Ovary (tissue), 9 donors: ENCODE results near the gene MIXL1. TPM values are rescaled to one million over a fixed set of nuclear protein-coding genes. Genes with fewer than 3 reads are reported as not detected.
"Not testable (repeated sequence)": the region's sequence is repeated elsewhere in the genome, so short reads cannot be mapped to it uniquely, and the experiment has no call there.

Experiments
- DNase-seq, 5 donors: peaks; one replicate each; pipeline ENCODE4 v3.0.0-alpha.2; 2019 to 2020
- H3K27ac ChIP-seq, 2 donors: fragments of 200-600 bp; one replicate each; pipeline versions ENCODE4 v1.5.1 to v1.8.0; 2019 to 2022
- H3K27me3 ChIP-seq: fragments of 200-600 bp; one replicate; pipeline ENCODE4 v1.8.0; 2022
- H3K36me3 ChIP-seq: fragments of 200-600 bp; sonication (generic); one replicate; pipeline ENCODE4 v1.5.1; 2019
- H3K4me1 ChIP-seq: one replicate; pipeline ENCODE4 v1.8.1; 2013; ENCODE audit warnings: mild to moderate bottlenecking, moderate library complexity; ENCODE audit not compliant: insufficient read depth
- H3K4me3 ChIP-seq: fragments of 200-600 bp; sonication (generic); one replicate; pipeline ENCODE4 v1.5.1; 2017
- H3K9me3 ChIP-seq, 2 donors: fragments of 200-600 bp in 1 of 2; sonication (generic) in 1 of 2; one replicate each; pipeline versions ENCODE4 v1.5.1 to v1.8.1; 2013 to 2019; ENCODE audit warnings: mild to moderate bottlenecking in 1 of 2, moderate library complexity in 1 of 2
- CTCF ChIP-seq, 3 donors: fragments of 450-650 bp in 2 of 3; fragments of 200-600 bp in 1 of 3; IDR thresholded peaks; one replicate each; pipeline versions ENCODE4 v1.5.1 to v1.8.0; 2016 to 2022; ENCODE audit warnings: antibody characterized with exemption in 3 of 3, mild to moderate bottlenecking in 1 of 3
- EP300 ChIP-seq: sonication (generic); formaldehyde crosslinking; IDR thresholded peaks from one replicate; pipeline ENCODE4 v1.6.1; 2017; ENCODE audit warnings: antibody characterized with exemption
- POLR2A ChIP-seq: fragments of 450-650 bp; IDR thresholded peaks from one replicate; pipeline ENCODE4 v1.6.1; 2017; ENCODE audit warnings: antibody characterized with exemption, mild to moderate bottlenecking, moderate library complexity
- WGBS, 3 donors: extraction: QIAGEN DNeasy Blood & Tissue Kit in 1 of 3; methylation state at CpG; one replicate each; pipeline versions ENCODE4 v1.1.5 to v1.1.7; 2013 to 2017; 5-methylcytosine and 5-hydroxymethylcytosine counted together
- intact Hi-C, 4 donors: fragments of 100-400 bp; cut with DNase I; formaldehyde crosslinking; loops; one replicate each; pipeline versions ENCODE4 v1.11.0 to v1.15.1; 2022 to 2023
- polyA plus RNA-seq, 2 donors: library from polyadenylated mRNA; stranded (reverse); fragments of 200-250 nt in 1 of 2; fragments of 350-450 nt in 1 of 2; fragmentation: Illumina TruSeq in 1 of 2; extraction: RNeasy Lipid Tissue Mini Kit (QIAGEN cat#74804) in 1 of 2; gene quantifications; one replicate each; pipeline ENCODE4 v1.2.3, GENCODE V29; 2013 to 2014
- total RNA-seq, 7 donors: library from RNA; depleted of rRNA in 2 of 7; stranded (reverse); fragments of >200 nt in 2 of 7; fragmentation: NEBNext Ultra II Directional in 3 of 7; extraction: Animal tissue kit (Norgen Biotek cat#: 25700) in 3 of 7; gene quantifications; one replicate each; pipeline versions ENCODE4 v1.1.0 to v1.2.4, GENCODE V29; 2016 to 2023
- donor health status: DM: no; HTN: no; CAD: no; lungs with moderate emphysema.
- donor health status: DM: no; HTN: no; CAD: no.
- donor health status: Bipolar disorder and iron deficiency.
- donor health status: DM: yes; HTN: yes; CAD: no.
- donor health status: DM: no; HTN: no; CAD: no.
- donor health status: DM: yes; HTN: yes; CAD: no.

Gene MIXL1
- total and polyA plus RNA-seq, 9 donors = 0.15 to 0.78 (median 0.34) TPM; not detected in 2

- H3K9me3 ChIP-seq = no peaks in the 10 kb centered on the region
- no peak overlapping the region for H3K4me3 ChIP-seq
- no peaks in the 10 kb centered on the region for H3K36me3 ChIP-seq
- H3K4me1 ChIP-seq = peaks cover 1% of the 10 kb centered on the region
- intact Hi-C loops = no loop called here
- TF ChIP-seq POLR2A (no peak), EP300 (no peak), CTCF (IDR thresholded peaks at IDR 0.05) (no peak)
- no peak overlapping the region for H3K27ac ChIP-seq
- no peak for DNase-seq
- no peaks in the 10 kb centered on the region for H3K27me3 ChIP-seq
- WGBS, 3 donors = 13 to 23% (median 17%) methylated on average over 3 of the region's 3 CpGs
Measured at GRCh38 chr1:226255380-226255779, 31.9 kb downstream of the MIXL1 start.

GRCh38 chr1:226261818-226262217 lies 38.4 kb downstream of the MIXL1 start:
- no peaks in the 10 kb centered on the region for H3K36me3 ChIP-seq
- H3K27me3 ChIP-seq = no peaks in the 10 kb centered on the region
- no peak for TF ChIP-seq POLR2A
- no peak for TF ChIP-seq EP300
- TF ChIP-seq CTCF (IDR thresholded peaks at IDR 0.05) = no peak
- no peak overlapping the region for H3K27ac ChIP-seq
- 97 to 100% (median 98%) methylated on average over 1 of the region's 1 CpG for WGBS, 3 donors
- intact Hi-C loops = no loop called here
- no peaks in the 10 kb centered on the region for H3K9me3 ChIP-seq
- no peaks in the 10 kb centered on the region for H3K4me1 ChIP-seq
- no peak overlapping the region for H3K4me3 ChIP-seq
- DNase-seq = no peak

- H3K9me3 ChIP-seq = no peaks in the 10 kb centered on the region
- H3K4me1 ChIP-seq = peaks cover 4% of the 10 kb centered on the region
- no peaks in the 10 kb centered on the region for H3K27me3 ChIP-seq
- no peak for DNase-seq
- no peak overlapping the region for H3K4me3 ChIP-seq
- no peak overlapping the region for H3K27ac ChIP-seq
- WGBS, 3 donors = 9 to 14% (median 12%) methylated on average over 3 of the region's 3 CpGs
- intact Hi-C loops = no loop called here
- no peaks in the 10 kb centered on the region for H3K36me3 ChIP-seq
- TF ChIP-seq POLR2A (no peak), CTCF (IDR thresholded peaks at IDR 0.05) (no peak), EP300 (no peak)
Measured at GRCh38 chr1:226268421-226269124, 45.1 kb downstream of the MIXL1 start.

- H3K9me3 ChIP-seq, H3K36me3 ChIP-seq, intact Hi-C loops, H3K4me1 ChIP-seq, H3K27me3 ChIP-seq, H3K4me3 ChIP-seq, DNase-seq, H3K27ac ChIP-seq: not testable (repeated sequence)
- 68 to 82% (median 75%) methylated on average over 8 of the region's 8 CpGs for WGBS, 3 donors
Measured at GRCh38 chr1:226272233-226272902, 48.9 kb downstream of the MIXL1 start.

GRCh38 chr1:226274138-226274537 lies 50.7 kb downstream of the MIXL1 start:
- Histone ChIP-seq H3K27ac (no peak overlapping the region), H3K4me3 (no peak overlapping the region), H3K4me1 (no peaks in the 10 kb centered on the region), H3K27me3 (no peaks in the 10 kb centered on the region), H3K9me3 (no peaks in the 10 kb centered on the region), H3K36me3 (no peaks in the 10 kb centered on the region)
- DNase-seq = no peak
- intact Hi-C loops = no loop called here
- 35 to 38% (median 37%) methylated on average over 1 of the region's 1 CpG for WGBS, 3 donors
- TF ChIP-seq CTCF (IDR thresholded peaks at IDR 0.05) (no peak), EP300 (no peak), POLR2A (no peak)
